Measurements from ENCODE around the gene SRL.

DNA sequence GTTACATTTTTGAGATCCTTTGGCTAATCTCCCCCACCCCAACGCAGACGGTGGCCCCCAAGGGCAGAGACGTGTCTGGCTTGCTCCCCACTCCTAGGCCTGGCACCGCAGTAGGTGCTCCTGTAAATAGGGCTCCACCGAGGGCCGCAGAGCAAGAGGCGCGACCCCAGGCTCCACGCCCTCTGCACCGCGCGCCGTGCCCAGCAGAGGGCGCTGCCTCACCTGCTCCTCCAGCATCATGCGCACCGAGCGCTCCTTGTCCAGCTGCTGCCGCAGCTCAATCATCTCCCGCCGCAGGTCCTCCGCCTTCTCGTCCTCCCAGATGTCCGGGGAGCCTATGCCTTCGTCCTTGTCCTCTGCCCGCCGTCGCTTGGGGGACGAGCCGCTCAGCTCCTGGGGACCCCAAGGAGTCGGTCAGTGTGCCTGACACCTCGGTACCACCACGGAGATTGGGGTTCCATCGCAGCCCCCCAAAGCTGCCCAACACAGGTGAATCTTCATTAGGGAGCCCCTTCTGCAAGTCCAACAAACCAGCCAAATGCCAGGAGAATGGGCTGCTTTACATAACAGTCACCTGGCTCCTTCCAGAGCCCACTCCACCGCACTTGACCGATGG, 19.8 kb upstream of the SRL start:
- TF ChIP-seq, protein P1, sequence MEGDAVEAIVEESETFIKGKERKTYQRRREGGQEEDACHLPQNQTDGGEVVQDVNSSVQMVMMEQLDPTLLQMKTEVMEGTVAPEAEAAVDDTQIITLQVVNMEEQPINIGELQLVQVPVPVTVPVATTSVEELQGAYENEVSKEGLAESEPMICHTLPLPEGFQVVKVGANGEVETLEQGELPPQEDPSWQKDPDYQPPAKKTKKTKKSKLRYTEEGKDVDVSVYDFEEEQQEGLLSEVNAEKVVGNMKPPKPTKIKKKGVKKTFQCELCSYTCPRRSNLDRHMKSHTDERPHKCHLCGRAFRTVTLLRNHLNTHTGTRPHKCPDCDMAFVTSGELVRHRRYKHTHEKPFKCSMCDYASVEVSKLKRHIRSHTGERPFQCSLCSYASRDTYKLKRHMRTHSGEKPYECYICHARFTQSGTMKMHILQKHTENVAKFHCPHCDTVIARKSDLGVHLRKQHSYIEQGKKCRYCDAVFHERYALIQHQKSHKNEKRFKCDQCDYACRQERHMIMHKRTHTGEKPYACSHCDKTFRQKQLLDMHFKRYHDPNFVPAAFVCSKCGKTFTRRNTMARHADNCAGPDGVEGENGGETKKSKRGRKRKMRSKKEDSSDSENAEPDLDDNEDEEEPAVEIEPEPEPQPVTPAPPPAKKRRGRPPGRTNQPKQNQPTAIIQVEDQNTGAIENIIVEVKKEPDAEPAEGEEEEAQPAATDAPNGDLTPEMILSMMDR (conservative IDR thresholded peaks at IDR 0.05; ENCODE audit: low read depth, low read length): peak; percentile 46
- TF ChIP-seq, protein P2, sequence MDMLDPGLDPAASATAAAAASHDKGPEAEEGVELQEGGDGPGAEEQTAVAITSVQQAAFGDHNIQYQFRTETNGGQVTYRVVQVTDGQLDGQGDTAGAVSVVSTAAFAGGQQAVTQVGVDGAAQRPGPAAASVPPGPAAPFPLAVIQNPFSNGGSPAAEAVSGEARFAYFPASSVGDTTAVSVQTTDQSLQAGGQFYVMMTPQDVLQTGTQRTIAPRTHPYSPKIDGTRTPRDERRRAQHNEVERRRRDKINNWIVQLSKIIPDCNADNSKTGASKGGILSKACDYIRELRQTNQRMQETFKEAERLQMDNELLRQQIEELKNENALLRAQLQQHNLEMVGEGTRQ (IDR thresholded peaks at IDR 0.05; ENCODE audit: low read depth, low read length): no peak
- TF ChIP-seq RAD21 (IDR thresholded peaks at IDR 0.05; ENCODE audit: low read length): peak; percentile 63
- TF ChIP-seq, protein P3, sequence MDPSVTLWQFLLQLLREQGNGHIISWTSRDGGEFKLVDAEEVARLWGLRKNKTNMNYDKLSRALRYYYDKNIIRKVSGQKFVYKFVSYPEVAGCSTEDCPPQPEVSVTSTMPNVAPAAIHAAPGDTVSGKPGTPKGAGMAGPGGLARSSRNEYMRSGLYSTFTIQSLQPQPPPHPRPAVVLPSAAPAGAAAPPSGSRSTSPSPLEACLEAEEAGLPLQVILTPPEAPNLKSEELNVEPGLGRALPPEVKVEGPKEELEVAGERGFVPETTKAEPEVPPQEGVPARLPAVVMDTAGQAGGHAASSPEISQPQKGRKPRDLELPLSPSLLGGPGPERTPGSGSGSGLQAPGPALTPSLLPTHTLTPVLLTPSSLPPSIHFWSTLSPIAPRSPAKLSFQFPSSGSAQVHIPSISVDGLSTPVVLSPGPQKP (IDR thresholded peaks at IDR 0.05; ENCODE audit: borderline replicate concordance, low read depth, low read length): no peak
- no peak for TF ChIP-seq MXI1 (IDR thresholded peaks at IDR 0.05; ENCODE audit: borderline replicate concordance, low read depth, low read length)
- TF ChIP-seq RFX5 (IDR thresholded peaks at IDR 0.05; ENCODE audit: low read depth, low read length): no peak
- no peak for TF ChIP-seq POLR2A (IDR thresholded peaks at IDR 0.05; ENCODE audit: low read depth, low read length)
- TF ChIP-seq CEBPB (IDR thresholded peaks at IDR 0.05; ENCODE audit: low read depth, low read length): no peak
- TF ChIP-seq SMC3 (IDR thresholded peaks at IDR 0.05; ENCODE audit: low read depth, low read length): peak; percentile 64
- no peak for TF ChIP-seq FOS (IDR thresholded peaks at IDR 0.05; ENCODE audit: low read depth, low read length)
- TF ChIP-seq MAFK (IDR thresholded peaks at IDR 0.05; ENCODE audit: low read depth, low read length): no peak
- no peak for TF ChIP-seq CHD1 (IDR thresholded peaks at IDR 0.05; ENCODE audit: low read depth, low read length)
- no peak for TF ChIP-seq NFE2L2 (IDR thresholded peaks at IDR 0.05; ENCODE audit: low read depth, low read length)
- no peak for TF ChIP-seq MAZ (IDR thresholded peaks at IDR 0.05; ENCODE audit: borderline replicate concordance, low read depth, low read length)
